CD14-positive monocyte (primary cell): Measurements from ENCODE around the gene OCSTAMP. TPM values are rescaled to one million over a fixed set of nuclear protein-coding genes. Genes with fewer than 3 reads are reported as not detected.

ENCODE experiments used
- DNase-seq, 3 donors: peaks; one replicate each; pipeline ENCODE4 v3.0.0-alpha.2; 2011 to 2022
- H2AFZ ChIP-seq: 2 replicates; pipeline ENCODE4 v1.6.0; 2012; ENCODE audit warnings: mild to moderate bottlenecking, low read depth, low read length, inconsistent platforms; ENCODE audit not compliant: insufficient read depth, poor library complexity, severe bottlenecking
- H3K27ac ChIP-seq, 2 donors: 1 replicate in 1 of 2; 2 replicates in 1 of 2; pipeline ENCODE4 v1.5.1; 2012 to 2013; ENCODE audit warnings: low read length in 2 of 2, control low read depth in 1 of 2, inconsistent platforms in 1 of 2, low read depth in 1 of 2, mild to moderate bottlenecking in 1 of 2
- H3K27me3 ChIP-seq, 2 donors: one replicate each; pipeline versions ENCODE4 v1.6.0 to v1.6.1; 2011 to 2013; ENCODE audit warnings: low read length in 2 of 2; ENCODE audit not compliant: control insufficient read depth in 2 of 2, insufficient read depth in 2 of 2
- H3K36me3 ChIP-seq, 2 donors: replicated peaks in 1 of 2; 1 replicate in 1 of 2; 2 replicates in 1 of 2; pipeline versions ENCODE4 v1.5.1 to v1.6.1; 2012 to 2013; ENCODE audit warnings: low read length in 2 of 2, control low read depth in 1 of 2, inconsistent platforms in 1 of 2, mild to moderate bottlenecking in 1 of 2; ENCODE audit not compliant: insufficient read depth in 2 of 2, control insufficient read depth in 1 of 2
- H3K4me1 ChIP-seq, 2 donors: 1 replicate in 1 of 2; 2 replicates in 1 of 2; pipeline versions ENCODE4 v1.5.1 to v1.6.1; 2012 to 2013; ENCODE audit warnings: low read length in 2 of 2, control low read depth in 1 of 2, inconsistent platforms in 1 of 2, mild to moderate bottlenecking in 1 of 2, moderate library complexity in 1 of 2; ENCODE audit not compliant: insufficient read depth in 2 of 2, control insufficient read depth in 1 of 2
- H3K4me2 ChIP-seq: replicated peaks from 2 replicates; pipeline ENCODE3; 2012; ENCODE audit warnings: low read length, moderate library complexity, mild to moderate bottlenecking; ENCODE audit not compliant: poor library complexity, severe bottlenecking; ENCODE audit errors: extremely low read depth
- H3K4me3 ChIP-seq, 3 experiments: fragments of 200-600 bp in 1 of 3; sonication (generic) in 1 of 3; replicated peaks in 1 of 3; 1 replicate in 2 of 3; 2 replicates in 1 of 3; pipeline ENCODE4 v1.5.1; 2011 to 2013; ENCODE audit warnings: low read length in 3 of 3, mild to moderate bottlenecking in 3 of 3, control low read depth in 2 of 3, low read depth in 2 of 3, inconsistent platforms in 1 of 3, moderate library complexity in 1 of 3
- H3K79me2 ChIP-seq: 2 replicates; pipeline ENCODE4 v1.6.0; 2012; ENCODE audit warnings: mild to moderate bottlenecking, control low read depth, inconsistent platforms, low read length, moderate library complexity; ENCODE audit not compliant: insufficient read depth
- H3K9ac ChIP-seq: 2 replicates; pipeline ENCODE4 v1.6.0; 2017; ENCODE audit warnings: low read length, mild to moderate bottlenecking; ENCODE audit not compliant: insufficient read depth, poor library complexity, severe bottlenecking
- H3K9me3 ChIP-seq, 2 donors: replicated peaks in 1 of 2; 1 replicate in 1 of 2; 2 replicates in 1 of 2; pipeline versions ENCODE4 v1.5.1 to v1.6.1; 2012 to 2013; ENCODE audit warnings: low read length in 2 of 2, control low read depth in 1 of 2; ENCODE audit not compliant: control insufficient read depth in 1 of 2, insufficient read depth in 1 of 2
- H4K20me1 ChIP-seq: 2 replicates; pipeline ENCODE4 v1.6.0; 2012; ENCODE audit warnings: mild to moderate bottlenecking, low read length, control low read depth, moderate library complexity; ENCODE audit not compliant: insufficient read depth
- H3K27ac Mint-ChIP-seq, 7 donors: one replicate each; pipeline ENCODE4 v1.8.0; 2020; ENCODE audit warnings: mild to moderate bottlenecking in 7 of 7, mixed read lengths in 7 of 7, moderate library complexity in 6 of 7, inconsistent platforms in 2 of 7
- H3K27me3 Mint-ChIP-seq, 3 donors: one replicate each; pipeline ENCODE4 v1.8.0; 2021 to 2022; ENCODE audit warnings: low read depth in 3 of 3, mild to moderate bottlenecking in 3 of 3, mixed read lengths in 3 of 3, moderate library complexity in 3 of 3, inconsistent platforms in 1 of 3
- H3K36me3 Mint-ChIP-seq, 2 donors: one replicate each; pipeline ENCODE4 v1.8.0; 2020; ENCODE audit warnings: mixed read lengths in 2 of 2, inconsistent platforms in 1 of 2, mild to moderate bottlenecking in 1 of 2
- H3K4me1 Mint-ChIP-seq: one replicate; pipeline ENCODE4 v1.8.0; 2020; ENCODE audit warnings: mild to moderate bottlenecking, mixed read lengths
- H3K4me3 Mint-ChIP-seq, 2 donors: one replicate each; pipeline ENCODE4 v1.8.0; 2020; ENCODE audit warnings: mild to moderate bottlenecking in 2 of 2, mixed read lengths in 2 of 2, moderate library complexity in 1 of 2
- H3K9me3 Mint-ChIP-seq, 7 donors: one replicate each; pipeline ENCODE4 v1.8.0; 2020 to 2022; ENCODE audit warnings: mixed read lengths in 7 of 7, mild to moderate bottlenecking in 6 of 7, moderate library complexity in 6 of 7, inconsistent platforms in 2 of 7
- WGBS: methylation state at CpG from one replicate; pipeline ENCODE4 v1.1.5; 2013; ENCODE audit warnings: missing lambda C conversion rate; ENCODE audit not compliant: insufficient coverage; 5-methylcytosine and 5-hydroxymethylcytosine counted together
- intact Hi-C, 2 donors: fragments of 100-400 bp; cut with micrococcal nuclease; formaldehyde crosslinking; loops; one replicate each; pipeline versions ENCODE4 v1.15.0 to v1.15.1; 2023
- polyA plus RNA-seq, 3 donors: library from polyadenylated mRNA; depleted of rRNA in 1 of 3; unstranded in 2 of 3; stranded (reverse) in 1 of 3; fragments of 300-500 nt in 2 of 3; fragments of >200 nt in 1 of 3; fragmentation: Illumina TruSeq in 2 of 3; gene quantifications; 1 replicate in 2 of 3; 2 replicates in 1 of 3; pipeline ENCODE4 v1.2.3, GENCODE V29; 2012 to 2021
- TF ChIP-seq, protein P1 (sequence below): fragments of 200-600 bp; IDR thresholded peaks from one replicate; pipeline ENCODE4 v1.8.0; 2022; ENCODE audit warnings: antibody characterized with exemption, mild to moderate bottlenecking

Gene OCSTAMP
- polyA plus RNA-seq, 3 donors, result not detected

DNA sequence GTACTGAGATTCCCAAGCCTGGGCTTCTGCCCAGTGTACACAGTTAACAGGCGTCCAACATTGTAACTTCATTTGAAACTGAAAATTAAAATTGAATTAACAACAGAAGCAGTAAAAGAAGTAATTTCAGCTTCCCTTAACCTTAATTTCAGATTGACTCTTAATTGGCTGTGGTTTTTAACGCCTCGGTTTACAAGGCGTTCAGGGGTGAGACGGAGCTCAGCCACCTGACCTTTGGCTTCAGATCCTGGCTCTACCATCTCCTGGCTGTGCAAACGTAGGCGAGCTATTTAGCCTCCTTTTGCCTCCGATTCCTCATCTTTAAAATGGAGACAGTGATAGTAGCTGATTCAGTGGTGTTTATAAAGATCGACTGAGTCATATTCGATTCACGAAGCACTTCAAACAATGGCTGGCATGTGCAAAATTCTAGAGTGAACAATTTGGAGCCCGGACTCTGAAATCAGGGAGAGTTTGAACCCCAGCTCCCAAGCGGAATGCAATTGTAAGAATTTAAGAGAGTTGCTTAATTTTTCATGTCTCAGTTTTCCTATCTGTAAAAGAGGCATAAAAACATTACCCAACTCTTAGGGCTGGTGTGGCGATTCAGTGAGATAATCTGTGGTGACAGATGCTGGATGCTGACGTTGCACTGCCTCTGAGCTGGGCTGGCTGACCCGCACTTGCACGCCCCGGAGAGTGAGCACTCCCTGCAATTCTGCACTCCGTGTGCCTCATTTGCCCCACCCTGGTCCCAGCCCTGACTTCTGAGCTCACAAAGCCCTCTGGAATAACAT is 23.5 kb upstream of the OCSTAMP start:
- no peak overlapping the region for H3K27ac ChIP-seq
- peaks cover 8% of the 10 kb centered on the region for H3K4me1 Mint-ChIP-seq
- TF ChIP-seq, protein P1, sequence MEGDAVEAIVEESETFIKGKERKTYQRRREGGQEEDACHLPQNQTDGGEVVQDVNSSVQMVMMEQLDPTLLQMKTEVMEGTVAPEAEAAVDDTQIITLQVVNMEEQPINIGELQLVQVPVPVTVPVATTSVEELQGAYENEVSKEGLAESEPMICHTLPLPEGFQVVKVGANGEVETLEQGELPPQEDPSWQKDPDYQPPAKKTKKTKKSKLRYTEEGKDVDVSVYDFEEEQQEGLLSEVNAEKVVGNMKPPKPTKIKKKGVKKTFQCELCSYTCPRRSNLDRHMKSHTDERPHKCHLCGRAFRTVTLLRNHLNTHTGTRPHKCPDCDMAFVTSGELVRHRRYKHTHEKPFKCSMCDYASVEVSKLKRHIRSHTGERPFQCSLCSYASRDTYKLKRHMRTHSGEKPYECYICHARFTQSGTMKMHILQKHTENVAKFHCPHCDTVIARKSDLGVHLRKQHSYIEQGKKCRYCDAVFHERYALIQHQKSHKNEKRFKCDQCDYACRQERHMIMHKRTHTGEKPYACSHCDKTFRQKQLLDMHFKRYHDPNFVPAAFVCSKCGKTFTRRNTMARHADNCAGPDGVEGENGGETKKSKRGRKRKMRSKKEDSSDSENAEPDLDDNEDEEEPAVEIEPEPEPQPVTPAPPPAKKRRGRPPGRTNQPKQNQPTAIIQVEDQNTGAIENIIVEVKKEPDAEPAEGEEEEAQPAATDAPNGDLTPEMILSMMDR, result no peak
- no peak overlapping the region for H3K4me2 ChIP-seq
- 91% methylated on average over 11 of the region's 19 CpGs for WGBS
- H3K4me1 ChIP-seq, result peaks cover 0 to 7% of the 10 kb centered on the region in 2 donors
- H3K36me3 ChIP-seq, result no peaks in the 10 kb centered on the region
- intact Hi-C loops, result no loop called here
- no peaks in the 10 kb centered on the region for H3K79me2 ChIP-seq
- no peaks in the 10 kb centered on the region for H4K20me1 ChIP-seq
- no peaks in the 10 kb centered on the region for H3K9me3 ChIP-seq
- H3K27me3 ChIP-seq, result peaks cover 2% of the 10 kb centered on the region in 2 donors
- no peaks in the 10 kb centered on the region for H3K36me3 Mint-ChIP-seq
- no peak overlapping the region for H2AFZ ChIP-seq
- peaks cover 0 to 5% (median 0%) of the 10 kb centered on the region in 7 donors for H3K9me3 Mint-ChIP-seq
- no peak overlapping the region for H3K9ac ChIP-seq
- no peak overlapping the region for H3K4me3 Mint-ChIP-seq
- H3K4me3 ChIP-seq, result no peak overlapping the region
- H3K27me3 Mint-ChIP-seq, result peaks cover 3 to 19% (median 10%) of the 10 kb centered on the region in 3 donors
- H3K27ac Mint-ChIP-seq, result no peak overlapping the region
- DNase-seq, result no peak

DNA sequence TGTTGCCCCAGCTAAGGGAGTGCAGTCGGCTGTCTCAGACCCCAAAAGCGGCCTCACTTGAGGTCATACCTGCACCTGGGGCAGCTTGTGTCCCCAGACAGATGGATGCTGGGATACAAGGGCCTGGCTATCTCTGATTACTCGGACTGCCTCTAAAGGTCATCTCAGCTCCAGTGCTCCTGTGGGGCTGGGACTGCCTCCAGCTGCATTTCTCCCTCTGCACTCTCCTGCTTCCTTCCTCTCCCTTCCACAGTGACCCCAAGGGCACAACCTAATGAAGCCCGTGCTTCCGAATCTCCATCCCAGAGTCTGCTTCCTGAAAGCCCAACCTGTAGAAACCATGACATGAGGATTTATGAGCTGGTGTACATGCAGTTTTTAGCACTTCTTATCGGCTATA is 22.8 kb upstream of the OCSTAMP start:
- Histone ChIP-seq H3K27me3 (peaks cover 2 to 6% of the 10 kb centered on the region in 2 donors), H3K9ac (no peak overlapping the region), H3K9me3 (no peaks in the 10 kb centered on the region), H3K4me1 (peaks cover 0 to 7% of the 10 kb centered on the region in 2 donors), H3K4me2 (no peak overlapping the region), H3K27ac (no peak overlapping the region), H4K20me1 (no peaks in the 10 kb centered on the region), H2AFZ (no peak overlapping the region), H3K36me3 (no peaks in the 10 kb centered on the region), H3K4me3 (no peak overlapping the region), H3K79me2 (no peaks in the 10 kb centered on the region)
- no peaks in the 10 kb centered on the region for H3K36me3 Mint-ChIP-seq
- DNase-seq, result no peak
- peaks cover 0 to 5% (median 0%) of the 10 kb centered on the region in 7 donors for H3K9me3 Mint-ChIP-seq
- H3K27ac Mint-ChIP-seq, result no peak overlapping the region
- 87% methylated on average over 3 of the region's 6 CpGs for WGBS
- TF ChIP-seq, protein P1, result no peak
- intact Hi-C loops, result no loop called here
- no peak overlapping the region for H3K4me3 Mint-ChIP-seq
- peaks cover 3 to 22% (median 14%) of the 10 kb centered on the region in 3 donors for H3K27me3 Mint-ChIP-seq
- H3K4me1 Mint-ChIP-seq, result peaks cover 11% of the 10 kb centered on the region
